Parathyroid adenoma (tissue), 2 donors: ENCODE measurements around the gene RNH1.

ENCODE experiments used
- H2AFZ ChIP-seq: fragments of 300-600 bp; sonication (generic); one replicate; pipeline ENCODE4 v1.7.0; 2017; ENCODE audit warnings: antibody characterized with exemption, mild to moderate bottlenecking
- H3K27ac ChIP-seq: fragments of 300-600 bp; sonication (generic); one replicate; pipeline ENCODE4 v1.7.0; 2017
- H3K27me3 ChIP-seq: fragments of 300-600 bp; sonication (generic); one replicate; pipeline ENCODE4 v1.7.0; 2017; ENCODE audit warnings: low read length; ENCODE audit not compliant: control insufficient read depth, insufficient read depth
- H3K36me3 ChIP-seq: fragments of 300-600 bp; sonication (generic); one replicate; pipeline ENCODE4 v1.7.0; 2017; ENCODE audit warnings: low read length; ENCODE audit not compliant: control insufficient read depth, insufficient read depth
- H3K4me1 ChIP-seq: fragments of 300-600 bp; sonication (generic); one replicate; pipeline ENCODE4 v1.7.0; 2017; ENCODE audit warnings: control low read depth
- H3K4me2 ChIP-seq: fragments of 300-600 bp; sonication (generic); one replicate; pipeline ENCODE4 v1.7.0; 2017; ENCODE audit warnings: low read length
- H3K4me3 ChIP-seq: fragments of 300-600 bp; sonication (generic); one replicate; pipeline ENCODE4 v1.7.0; 2017; ENCODE audit warnings: low read depth, low read length
- H3K79me2 ChIP-seq: fragments of 300-600 bp; sonication (generic); one replicate; pipeline ENCODE4 v1.7.0; 2017; ENCODE audit warnings: control low read depth
- H3K9ac ChIP-seq: fragments of 300-600 bp; sonication (generic); one replicate; pipeline ENCODE4 v1.7.0; 2017; ENCODE audit warnings: mild to moderate bottlenecking
- H3K9me3 ChIP-seq: fragments of 300-600 bp; sonication (generic); one replicate; pipeline ENCODE4 v1.7.0; 2017; ENCODE audit warnings: low read length; ENCODE audit not compliant: control insufficient read depth
- CTCF ChIP-seq: fragments of 300-600 bp; sonication (generic); IDR thresholded peaks from one replicate; pipeline ENCODE4 v1.7.0; 2017; ENCODE audit warnings: antibody characterized with exemption, mild to moderate bottlenecking
- donor health status: primary hyperparathyroidism.

RNH1 gene

GRCh38 chr11:541433-541885 is 34.4 kb upstream of the RNH1 start:
- H3K4me1 ChIP-seq, result no peaks in the 10 kb centered on the region
- no peaks in the 10 kb centered on the region for H3K27me3 ChIP-seq
- no peak overlapping the region for H3K4me2 ChIP-seq
- no peak overlapping the region for H2AFZ ChIP-seq
- no peak overlapping the region for H3K9ac ChIP-seq
- no peaks in the 10 kb centered on the region for H3K79me2 ChIP-seq
- no peaks in the 10 kb centered on the region for H3K9me3 ChIP-seq
- H3K27ac ChIP-seq, result no peak overlapping the region
- TF ChIP-seq CTCF, result no peak
- no peaks in the 10 kb centered on the region for H3K36me3 ChIP-seq
- H3K4me3 ChIP-seq, result no peak overlapping the region

GRCh38 chr11:540583-541432 is 33.8 kb upstream of the RNH1 start:
- no peak overlapping the region for H2AFZ ChIP-seq
- no peak for TF ChIP-seq CTCF
- no peaks in the 10 kb centered on the region for H3K79me2 ChIP-seq
- no peaks in the 10 kb centered on the region for H3K4me1 ChIP-seq
- H3K27ac ChIP-seq, result no peak overlapping the region
- no peak overlapping the region for H3K9ac ChIP-seq
- no peak overlapping the region for H3K4me2 ChIP-seq
- H3K4me3 ChIP-seq, result no peak overlapping the region
- no peaks in the 10 kb centered on the region for H3K9me3 ChIP-seq
- no peaks in the 10 kb centered on the region for H3K27me3 ChIP-seq
- no peaks in the 10 kb centered on the region for H3K36me3 ChIP-seq

- H3K9ac ChIP-seq, result no peak overlapping the region
- H3K36me3 ChIP-seq, result no peaks in the 10 kb centered on the region
- H3K79me2 ChIP-seq, result no peaks in the 10 kb centered on the region
- no peak overlapping the region for H3K27ac ChIP-seq
- H3K4me3 ChIP-seq, result no peak overlapping the region
- no peaks in the 10 kb centered on the region for H3K9me3 ChIP-seq
- no peak for TF ChIP-seq CTCF
- H3K4me1 ChIP-seq, result no peaks in the 10 kb centered on the region
- H2AFZ ChIP-seq, result no peak overlapping the region
- no peak overlapping the region for H3K4me2 ChIP-seq
- no peaks in the 10 kb centered on the region for H3K27me3 ChIP-seq
These were observed 33.0 kb upstream of the RNH1 start for GRCh38 chr11:539971-540481.

GRCh38 chr11:538431-539051 is 31.5 kb upstream of the RNH1 start:
- no peaks in the 10 kb centered on the region for H3K4me1 ChIP-seq
- no peak overlapping the region for H3K4me3 ChIP-seq
- H3K79me2 ChIP-seq, result no peaks in the 10 kb centered on the region
- no peak overlapping the region for H3K4me2 ChIP-seq
- no peaks in the 10 kb centered on the region for H3K9me3 ChIP-seq
- H3K9ac ChIP-seq, result no peak overlapping the region
- H2AFZ ChIP-seq, result no peak overlapping the region
- no peaks in the 10 kb centered on the region for H3K27me3 ChIP-seq
- no peaks in the 10 kb centered on the region for H3K36me3 ChIP-seq
- no peak for TF ChIP-seq CTCF
- no peak overlapping the region for H3K27ac ChIP-seq
